ENCODE measurements around the gene UBE3D. TPM values are rescaled to one million over a fixed set of nuclear protein-coding genes. Genes with fewer than 3 reads are reported as not detected.

The UBE3D gene
- total and polyA plus RNA-seq, 2 of the 8 experiments (the other 6 are each of a cell fraction or from before 2014, with no cell fraction given): 5.7 to 16.3 TPM

DNA sequence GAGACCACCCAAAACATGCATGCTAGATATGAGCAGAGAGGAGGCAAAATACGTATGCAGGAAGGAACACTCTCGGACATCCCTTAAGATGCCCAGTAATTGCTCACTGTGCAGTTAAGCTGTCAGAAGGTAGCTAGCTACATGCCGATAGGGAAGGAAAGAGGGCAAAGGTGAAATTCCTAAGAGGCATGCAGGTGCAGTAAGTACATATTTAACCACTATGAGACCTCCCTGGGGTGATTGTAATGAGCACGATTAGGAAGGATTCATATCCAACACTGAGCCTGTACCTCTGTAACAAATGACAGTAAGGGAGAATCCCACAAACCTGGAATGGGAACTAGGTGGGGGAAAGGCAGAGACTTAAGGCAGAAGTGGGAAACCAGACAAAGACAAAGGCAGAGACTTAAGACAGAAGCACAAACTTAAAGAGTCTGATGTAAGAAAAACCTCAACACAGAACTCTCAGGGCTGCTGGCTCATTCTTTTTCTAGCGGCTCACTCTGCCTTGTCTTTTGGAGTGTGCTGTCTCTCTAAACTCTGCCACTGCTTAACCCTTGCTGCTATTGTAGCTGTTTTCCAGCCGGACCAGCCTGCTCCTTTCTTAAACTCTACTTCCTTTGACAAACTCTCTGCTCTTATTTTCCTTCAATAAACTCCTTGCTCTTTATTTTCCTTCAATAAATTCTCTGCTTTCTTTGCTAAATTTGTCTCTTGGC, 148.1 kb downstream of the UBE3D start (continued):
- TF ChIP-seq MAX (IDR thresholded peaks at IDR 0.05) (no peak), SAP30 (IDR thresholded peaks at IDR 0.05; ENCODE audit: insufficient read depth, insufficient replicate concordance, low read length) (no peak), SIX5 (IDR thresholded peaks at IDR 0.05; ENCODE audit: low read depth, low read length) (no peak), SP2 (IDR thresholded peaks at IDR 0.05; ENCODE audit: low read length) (no peak), TAF7 (optimal IDR thresholded peaks at IDR 0.05; ENCODE audit: borderline replicate concordance, low read depth, low read length) (no peak), BRCA1 (IDR thresholded peaks at IDR 0.05; ENCODE audit: low read depth, low read length) (no peak)

Data from H1 (cell line).